Effector CD4-positive, alpha-beta T cell (primary cell): Measurements from ENCODE around the gene GTF2A1.
"Not testable (repeated sequence)": the region's sequence is repeated elsewhere in the genome, so short reads cannot be mapped to it uniquely, and the experiment has no call there.

ENCODE experiments used
- DNase-seq: peaks from one replicate; pipeline ENCODE4 v3.0.0-alpha.2; 2020

GTF2A1 gene

DNA sequence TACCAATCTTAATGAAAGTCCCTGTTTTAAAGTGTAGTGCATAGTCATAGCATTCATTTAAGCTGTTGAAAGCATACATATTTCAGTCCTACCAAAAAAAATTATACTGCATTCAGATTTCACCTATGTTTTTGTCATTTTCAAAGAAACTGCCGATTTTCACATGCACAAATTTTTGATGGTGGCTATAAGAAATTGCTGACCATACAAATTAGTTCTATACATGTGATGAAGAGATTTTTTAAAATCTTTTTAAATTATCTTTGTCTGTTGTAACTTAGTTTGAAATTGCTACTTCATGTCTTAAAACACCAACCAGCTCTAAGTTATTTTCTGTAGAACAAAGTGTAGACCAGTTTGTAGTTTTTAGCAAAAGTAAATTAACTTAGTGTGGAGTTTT is 3.5 kb upstream of the GTF2A1 start:
- no peak for DNase-seq

DNA sequence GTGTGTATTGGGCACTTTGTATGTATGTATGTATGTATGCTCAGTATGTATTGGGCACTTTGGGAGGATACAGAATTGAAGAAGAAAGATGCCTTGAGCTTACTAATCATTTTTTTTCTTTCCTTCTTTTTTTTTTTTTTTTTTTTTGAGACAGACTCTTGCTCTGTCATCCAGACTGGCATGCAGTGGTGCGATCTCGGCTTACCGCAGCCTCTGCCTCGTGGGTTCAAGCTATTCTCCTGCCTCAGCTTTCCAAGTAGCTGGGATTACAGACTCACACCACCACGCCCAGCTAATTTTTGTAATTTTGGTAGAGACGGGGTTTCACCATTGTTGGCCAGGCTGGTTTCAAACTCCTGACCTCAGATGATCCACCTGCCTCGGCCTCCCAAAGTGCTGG is 3.0 kb upstream of the GTF2A1 start:
- DNase-seq: not testable (repeated sequence)

DNA sequence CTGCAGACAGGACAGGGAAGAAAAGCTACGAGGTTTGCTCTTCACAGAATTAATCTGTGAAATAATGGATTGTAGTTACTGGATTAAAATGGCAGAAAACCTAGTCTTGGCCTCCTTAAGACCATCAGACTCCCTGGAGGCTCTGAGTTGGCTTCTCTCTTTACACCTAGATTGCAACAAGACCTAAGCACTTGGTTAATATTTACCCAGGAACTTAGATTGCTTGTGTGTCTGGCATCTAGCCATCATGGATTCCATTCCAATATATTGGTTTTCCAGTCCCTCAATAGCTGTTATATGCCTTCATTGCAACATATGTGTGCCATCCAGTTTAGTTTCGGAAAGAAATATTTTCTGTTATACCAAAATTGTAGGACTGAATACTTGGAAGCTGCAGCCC is 1.9 kb upstream of the GTF2A1 start:
- DNase-seq: no peak

DNA sequence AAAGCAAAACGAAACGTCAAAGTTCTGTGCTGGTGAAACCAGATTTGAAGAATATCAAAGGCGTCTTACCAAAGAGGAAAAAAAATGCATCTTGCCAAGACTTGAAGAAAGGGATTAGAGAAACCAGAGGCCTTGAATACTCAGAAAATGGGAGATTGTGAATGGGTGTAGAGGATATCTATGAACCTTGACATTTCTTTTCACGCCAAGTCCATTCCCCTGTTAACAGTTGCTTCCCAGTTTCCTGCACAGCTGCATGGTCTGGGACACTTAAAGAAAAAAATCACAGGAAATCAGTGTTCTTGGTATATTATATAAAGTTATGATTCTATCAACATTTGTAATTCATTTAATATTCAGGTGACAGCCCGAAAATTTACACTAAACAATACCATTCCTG is 1.4 kb upstream of the GTF2A1 start:
- DNase-seq: no peak

DNA sequence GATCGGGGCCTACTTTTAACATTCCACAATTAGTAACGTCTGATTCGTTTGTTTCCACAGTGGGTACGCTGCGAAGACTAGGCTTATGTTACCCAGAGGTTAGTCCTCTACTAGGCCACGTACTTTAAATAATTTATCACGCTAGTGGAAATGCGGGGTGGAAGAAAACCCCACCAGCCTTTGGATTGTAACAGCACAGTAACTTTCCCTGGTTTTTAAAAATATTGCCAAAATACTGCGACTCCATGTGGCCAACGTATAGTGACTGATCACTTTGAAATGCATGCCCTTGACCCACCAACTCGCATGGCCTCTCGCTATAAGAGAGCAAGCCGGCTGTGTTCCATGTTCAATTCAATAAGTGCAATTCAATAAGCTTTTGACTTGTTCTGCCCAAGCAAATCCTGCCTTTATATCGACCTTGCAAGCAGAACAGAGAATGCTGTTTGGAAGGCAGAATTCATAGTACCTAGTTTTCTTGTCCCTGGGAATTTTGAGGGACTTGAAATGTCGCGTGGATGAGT is 882 bp upstream of the GTF2A1 start:
- no peak for DNase-seq

DNA sequence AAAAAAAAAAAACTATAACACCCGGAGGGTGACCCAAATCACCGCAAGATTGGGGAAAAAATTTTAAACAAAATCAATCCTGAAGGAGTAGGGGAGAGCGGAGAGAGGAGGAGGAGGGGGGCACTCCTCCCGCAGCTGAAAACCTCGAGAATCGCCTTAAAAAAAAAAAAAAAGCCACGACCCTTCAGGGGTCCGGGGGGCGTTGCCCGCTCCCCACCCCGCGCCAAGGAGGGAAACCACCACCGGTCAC is 254 bp downstream of the GTF2A1 start:
- DNase-seq: no peak

DNA sequence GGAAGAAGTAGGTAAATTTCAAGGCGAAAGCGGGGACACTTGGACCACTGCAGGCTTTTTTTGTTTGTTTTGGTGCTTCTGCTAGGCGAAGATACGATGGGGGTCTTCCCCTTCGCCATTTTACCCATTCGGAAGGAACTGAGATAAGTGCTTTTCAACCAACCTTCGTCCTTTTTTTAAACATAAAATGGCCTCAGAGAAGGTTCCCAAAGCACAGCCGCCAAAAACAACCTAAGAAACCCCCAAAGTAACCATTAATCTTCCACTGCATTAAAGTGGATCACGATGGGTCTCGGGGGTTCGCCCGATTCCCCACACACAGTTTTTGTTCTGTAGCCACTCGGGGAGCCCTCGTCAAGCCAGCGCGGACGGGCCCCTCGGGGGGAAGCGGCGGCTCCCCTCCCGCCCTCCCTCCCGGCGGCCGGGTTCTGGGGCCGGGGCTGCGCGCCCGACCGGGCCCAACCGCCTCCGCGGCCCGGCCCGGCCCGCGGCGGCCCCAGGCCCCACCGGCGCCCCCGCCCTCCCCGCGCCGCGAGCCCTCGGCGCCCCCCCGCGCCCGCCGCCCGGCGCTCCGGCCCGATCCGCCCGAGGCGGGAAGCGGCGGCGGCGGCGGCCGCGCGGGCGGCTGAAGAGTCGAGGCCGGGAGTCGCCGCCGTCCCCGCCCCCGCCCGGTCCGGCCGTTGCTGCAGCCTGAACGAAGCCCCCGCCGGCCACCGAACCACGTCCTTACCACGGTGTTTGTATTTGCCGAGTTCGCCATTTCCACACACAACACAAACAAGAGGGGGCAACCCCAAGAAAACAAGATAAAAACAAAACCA is 790 bp downstream of the GTF2A1 start:
- peak; percentile 18 for DNase-seq

DNA sequence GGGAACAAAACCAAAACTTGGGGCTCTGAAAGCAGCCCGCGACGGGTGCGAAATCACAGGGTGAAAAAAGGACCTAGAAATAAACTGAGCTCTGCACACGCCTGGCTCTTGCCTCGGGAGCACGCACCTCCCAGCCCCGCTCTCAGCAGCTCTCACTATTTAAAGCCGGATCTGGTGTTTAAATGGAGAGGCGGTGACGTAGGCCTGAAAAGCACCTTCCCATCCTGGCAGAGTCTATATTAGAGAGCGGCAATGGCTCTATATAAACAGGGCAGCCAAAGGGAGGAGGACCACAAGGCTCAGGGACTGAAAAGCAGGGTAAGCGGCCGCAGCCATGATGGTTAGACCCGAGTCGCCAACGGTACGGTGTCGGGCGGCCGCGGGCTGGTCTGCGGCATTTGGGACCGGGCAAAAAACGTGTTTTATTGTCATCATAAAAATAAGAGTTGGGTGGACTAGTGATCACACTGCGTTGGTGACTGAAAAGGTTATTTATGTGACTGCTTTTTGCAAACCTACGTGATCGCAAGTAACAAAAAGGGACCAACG is 1.5 kb downstream of the GTF2A1 start:
- peak; percentile 85 for DNase-seq

DNA sequence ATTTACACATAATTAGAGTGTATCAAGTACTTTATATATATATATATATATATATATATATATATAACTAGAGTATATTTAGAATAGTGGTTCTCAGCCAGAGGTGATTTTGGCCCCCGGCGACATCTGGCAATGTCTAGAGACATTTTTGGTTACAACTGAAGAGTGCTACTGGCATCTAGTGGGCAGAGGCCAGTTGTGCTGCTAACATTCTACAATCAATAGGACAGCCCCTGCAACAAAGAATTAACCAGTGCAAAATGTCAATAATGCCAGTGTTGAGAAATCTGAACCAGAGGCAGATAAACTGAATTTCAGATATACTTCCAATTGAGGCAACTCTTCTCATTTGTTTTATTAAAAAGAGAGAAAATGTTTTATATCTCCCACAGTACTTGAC is 8.9 kb downstream of the GTF2A1 start:
- peak; percentile 7 for DNase-seq

DNA sequence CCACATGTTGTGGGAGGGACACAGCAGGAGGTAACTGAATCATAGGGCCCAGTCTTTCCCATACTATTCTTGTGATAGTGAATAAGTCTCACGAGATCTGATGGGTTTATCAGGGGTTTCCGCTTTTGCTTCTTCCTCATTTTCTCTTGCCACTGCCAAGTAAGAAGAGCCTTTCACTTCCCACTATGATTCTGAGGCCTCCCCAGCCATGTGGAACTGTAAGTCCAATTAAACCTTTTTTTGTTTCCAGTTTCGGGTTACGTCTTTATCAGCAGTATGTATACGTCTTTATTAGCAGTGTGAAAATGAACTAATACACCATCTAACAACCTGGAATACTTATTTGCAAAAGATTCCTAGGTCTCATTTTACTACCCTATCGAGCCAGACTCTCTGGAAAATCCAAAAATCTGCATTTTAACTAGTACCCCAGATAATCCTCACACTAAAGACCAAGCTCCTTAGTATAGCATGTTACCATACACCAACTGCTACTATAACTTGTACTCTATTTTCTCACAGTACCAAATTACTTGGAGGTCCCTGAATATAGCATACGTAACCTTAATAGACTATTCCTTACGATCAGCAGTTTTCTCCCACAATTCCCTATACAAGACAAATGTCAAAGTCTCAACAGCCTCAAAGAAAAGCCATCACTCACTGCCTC is 11.5 kb downstream of the GTF2A1 start:
- DNase-seq: no peak

DNA sequence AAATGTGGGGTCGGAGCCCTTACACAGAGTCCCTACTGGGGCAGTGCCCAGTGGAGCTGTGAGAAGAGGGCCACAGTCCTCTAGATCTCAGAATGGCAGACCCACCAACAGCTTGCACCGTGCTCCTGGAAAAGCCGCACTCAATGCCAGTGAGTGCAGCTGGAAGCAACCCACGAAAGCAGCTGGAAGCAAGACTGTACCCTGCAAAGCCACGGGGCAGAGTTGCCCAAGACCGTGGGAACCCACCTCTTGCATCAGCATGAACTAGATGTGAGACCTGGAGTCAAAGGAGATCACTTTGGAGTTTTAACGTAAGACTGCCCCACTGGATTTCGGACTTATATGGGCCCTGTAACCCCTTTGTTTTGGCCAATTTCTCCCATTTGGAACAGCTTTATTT is 12.3 kb downstream of the GTF2A1 start:
- no peak for DNase-seq

DNA sequence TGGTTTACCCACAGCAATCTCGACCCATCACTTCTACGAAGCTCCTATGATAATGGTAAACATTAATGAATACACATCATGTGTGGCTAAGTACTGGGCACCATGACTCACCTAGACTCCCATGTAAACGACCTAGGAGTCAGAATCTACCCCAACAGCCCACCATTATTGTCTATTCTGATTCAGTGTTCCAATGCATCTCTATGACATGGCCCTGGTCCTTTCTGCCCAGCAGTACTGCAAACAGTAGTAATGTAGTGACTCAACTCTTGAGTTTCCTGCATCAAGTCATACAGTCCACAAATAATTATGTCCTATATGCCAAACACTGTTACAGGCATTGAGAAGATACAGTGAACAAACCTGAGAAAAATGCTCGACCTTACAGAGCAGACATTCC is 14.6 kb downstream of the GTF2A1 start:
- no peak for DNase-seq

DNA sequence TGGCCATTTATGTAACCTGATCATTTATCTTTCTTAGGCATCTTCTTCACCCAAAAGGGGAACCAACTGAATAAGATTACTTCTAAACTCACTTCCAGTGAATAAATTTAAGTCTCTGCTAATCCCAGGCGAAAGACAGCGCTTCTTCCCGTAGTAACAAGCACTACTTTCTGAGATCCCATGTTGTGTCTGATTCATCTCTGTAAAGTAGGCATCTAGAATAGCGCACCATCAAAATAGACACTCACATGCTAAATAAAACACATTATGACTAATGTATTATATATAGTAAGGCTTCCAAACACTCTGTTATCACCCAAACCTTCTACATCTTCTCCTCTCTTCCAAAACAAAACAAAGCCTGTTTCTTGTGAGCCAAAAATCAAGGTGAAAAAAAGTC is 15.1 kb downstream of the GTF2A1 start:
- no peak for DNase-seq

DNA sequence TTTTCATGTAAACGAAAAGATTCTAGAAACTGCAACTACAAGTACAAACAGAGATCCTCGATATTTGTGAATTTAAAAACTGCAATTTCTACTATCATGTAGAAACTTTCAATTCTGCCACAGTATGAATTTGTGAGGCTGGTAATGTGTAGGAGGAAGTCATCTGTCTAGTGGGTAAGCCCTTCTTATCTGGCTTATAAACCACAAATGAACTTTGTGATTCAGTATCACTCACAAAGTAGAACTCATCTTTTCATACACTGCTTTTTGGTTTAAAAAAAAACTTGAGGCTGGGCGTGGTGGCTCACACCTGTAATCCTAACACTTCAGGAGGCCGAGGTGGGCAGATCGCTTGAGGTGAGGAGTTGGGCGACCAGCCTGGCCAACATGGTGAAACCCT is 20.7 kb downstream of the GTF2A1 start:
- no peak for DNase-seq

DNA sequence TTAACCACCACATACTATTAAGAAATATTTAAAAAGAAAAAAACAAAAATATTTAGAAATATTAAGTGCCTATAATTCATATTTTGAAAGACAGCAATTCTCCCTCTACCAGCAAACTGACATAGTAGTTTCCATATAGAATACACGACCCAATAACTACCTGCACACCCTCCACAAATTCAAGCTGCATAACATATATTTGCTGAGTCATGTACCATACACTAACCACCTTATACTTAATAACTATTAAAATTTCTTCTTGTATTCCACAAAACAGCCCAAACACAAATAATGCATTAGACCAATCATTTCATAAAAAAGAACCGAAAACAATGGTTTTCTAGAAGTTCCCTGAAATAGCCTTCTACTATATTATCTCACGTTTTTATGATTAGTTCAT is 21.7 kb downstream of the GTF2A1 start:
- DNase-seq: no peak

DNA sequence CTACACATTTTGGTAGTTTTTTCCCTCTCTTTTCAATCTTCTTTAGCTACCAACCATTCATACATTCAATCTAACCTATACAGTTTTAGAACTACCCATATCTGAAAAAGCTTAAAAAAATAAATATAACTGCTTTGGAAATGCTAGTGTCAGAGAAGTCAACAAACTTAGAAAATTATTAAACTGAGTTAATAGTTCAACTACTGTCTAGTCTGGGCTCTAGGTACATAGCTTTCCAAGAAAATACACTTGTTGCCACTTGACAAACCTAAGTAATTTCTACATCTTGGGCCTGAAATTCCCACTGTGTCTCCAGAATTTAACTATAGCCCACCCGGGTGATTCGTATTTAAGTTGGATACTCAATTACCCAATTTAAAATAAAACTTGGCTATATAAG is 22.1 kb downstream of the GTF2A1 start:
- no peak for DNase-seq

DNA sequence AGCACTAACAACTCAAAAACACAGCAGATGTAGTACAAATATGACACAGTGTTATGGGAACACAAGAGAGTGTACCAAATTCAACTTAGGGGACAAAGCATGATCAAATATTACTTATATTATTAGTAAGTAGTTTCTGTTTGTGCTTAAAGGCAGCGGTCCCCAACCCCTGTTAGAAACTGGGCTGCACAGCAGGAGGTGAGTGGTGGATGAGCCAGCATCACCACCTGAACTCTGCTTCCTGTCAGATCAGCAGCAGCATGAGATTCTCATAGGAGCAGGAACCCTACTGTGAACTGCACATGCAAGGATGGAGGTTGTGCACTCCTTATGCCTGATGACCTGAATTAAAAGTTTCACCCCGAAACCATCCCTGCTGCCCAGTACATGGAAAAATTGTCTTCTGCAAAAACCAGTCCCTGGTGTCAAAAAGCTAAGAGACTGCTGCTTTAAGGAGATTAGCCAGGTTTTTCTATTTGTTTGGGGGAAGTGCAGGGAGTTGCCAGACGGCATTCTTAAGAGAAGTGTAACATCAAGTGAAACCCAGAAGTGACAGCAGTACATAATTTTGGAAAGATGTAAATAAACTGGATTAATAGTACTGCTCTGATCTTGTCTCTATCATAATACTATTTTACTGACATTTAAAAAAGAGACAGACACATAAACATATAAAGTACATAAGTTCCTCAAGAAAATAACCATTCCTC is 26.7 kb downstream of the GTF2A1 start:
- DNase-seq: no peak

DNA sequence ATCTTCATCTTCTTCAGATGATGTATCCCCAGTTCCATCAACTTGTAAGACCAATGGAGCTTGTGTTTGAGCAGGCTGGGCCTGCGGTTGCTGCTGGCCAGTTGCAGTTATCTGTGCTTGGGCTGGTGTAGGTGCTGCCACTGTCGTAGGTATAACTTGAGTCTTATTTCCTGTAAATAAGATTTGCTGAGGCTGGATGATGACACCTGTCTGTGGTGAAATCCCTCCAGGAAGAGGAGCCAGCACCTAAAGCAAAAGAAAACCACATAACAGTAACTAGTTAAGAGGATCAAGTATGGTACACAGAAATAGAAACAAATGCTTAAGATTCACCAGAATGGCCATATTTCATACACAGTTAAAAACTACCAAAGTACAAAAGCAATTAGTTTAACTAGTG is 28.2 kb downstream of the GTF2A1 start:
- DNase-seq: no peak

DNA sequence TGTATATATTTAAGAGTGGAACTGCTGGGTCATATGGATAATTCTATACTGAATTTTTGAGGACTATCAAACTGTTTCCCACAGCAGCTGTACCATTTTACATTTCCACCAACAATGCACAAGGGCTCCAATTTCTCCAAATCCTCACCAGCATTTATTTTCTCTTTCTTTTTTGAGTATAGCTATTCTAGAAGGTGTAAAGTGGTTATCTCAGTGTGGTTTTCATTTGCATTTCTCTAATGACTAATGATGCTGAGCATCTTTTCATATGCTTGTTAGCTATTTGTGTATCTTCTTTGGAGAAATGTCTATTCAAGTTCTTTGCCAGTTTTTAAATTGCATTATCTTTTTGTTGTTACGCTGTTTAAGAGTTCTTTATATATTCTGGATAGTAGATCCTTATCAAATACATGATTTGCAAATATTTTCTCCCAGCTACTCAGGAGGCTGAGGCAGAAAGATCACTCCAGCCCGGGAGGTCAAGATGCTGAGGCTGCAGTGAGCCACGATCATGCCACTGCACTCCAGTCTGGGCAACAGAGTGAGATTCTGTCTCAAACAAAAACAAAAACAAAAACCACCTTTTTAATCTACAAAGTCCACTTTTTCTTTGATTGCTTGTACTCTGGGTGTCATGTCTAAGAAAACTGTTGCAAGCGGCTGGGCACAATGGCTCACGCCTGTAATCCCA is 32.8 kb downstream of the GTF2A1 start:
- no peak for DNase-seq

DNA sequence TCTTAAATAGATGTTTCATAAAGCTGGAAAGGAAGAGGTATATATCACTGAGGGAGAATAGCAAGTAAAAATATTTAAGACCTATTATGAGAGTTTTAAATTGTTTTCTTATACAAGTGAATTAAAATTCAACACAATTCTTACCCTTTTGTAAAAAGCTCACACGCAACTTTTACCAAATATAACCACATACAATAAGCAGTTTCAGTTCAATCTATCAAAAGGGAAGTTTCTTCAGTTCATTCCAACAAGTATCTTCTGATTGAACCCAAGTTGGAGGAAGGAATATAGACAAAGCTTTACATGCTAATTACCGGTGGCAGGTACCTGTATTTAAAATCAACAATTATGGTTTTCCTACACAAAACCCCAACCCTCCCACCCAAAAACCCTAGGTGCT is 41.1 kb downstream of the GTF2A1 start:
- no peak for DNase-seq

DNA sequence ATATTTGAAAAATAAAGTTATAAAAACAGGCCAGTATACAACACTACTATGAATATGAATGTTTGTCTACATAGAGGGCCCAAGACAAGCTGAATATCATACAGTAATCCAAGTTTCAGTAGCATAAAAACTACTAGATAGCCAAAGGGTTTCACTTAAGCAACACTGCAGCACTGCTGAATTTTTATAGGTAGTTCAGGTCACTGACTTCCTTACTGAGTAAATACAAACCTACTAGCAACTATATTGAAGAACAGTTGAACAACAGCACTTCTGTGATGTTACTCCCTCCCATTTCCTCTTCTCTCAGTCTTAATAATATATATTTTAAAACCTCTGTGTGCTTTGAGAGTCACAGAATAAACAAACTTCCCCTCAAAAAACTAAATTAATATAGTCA is 42.7 kb downstream of the GTF2A1 start:
- DNase-seq: no peak

DNA sequence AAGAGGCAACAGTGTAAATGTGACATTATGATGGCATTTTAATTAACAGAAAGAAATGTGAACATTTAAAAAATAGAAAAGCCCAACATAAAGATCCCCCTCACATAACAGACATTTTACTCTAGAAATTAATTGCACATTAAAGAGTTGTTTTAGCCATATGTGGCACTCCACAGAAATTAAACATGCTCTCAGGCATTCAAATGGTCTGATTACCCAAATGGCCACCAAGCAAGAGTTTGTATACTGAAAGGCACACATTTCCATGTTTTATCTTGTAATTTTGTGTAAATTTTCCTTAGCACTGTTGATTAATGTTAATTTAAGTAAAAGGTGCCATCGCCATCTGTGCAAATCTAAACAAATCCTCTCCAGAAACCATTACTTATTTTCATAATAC is 43.5 kb downstream of the GTF2A1 start:
- DNase-seq: no peak

DNA sequence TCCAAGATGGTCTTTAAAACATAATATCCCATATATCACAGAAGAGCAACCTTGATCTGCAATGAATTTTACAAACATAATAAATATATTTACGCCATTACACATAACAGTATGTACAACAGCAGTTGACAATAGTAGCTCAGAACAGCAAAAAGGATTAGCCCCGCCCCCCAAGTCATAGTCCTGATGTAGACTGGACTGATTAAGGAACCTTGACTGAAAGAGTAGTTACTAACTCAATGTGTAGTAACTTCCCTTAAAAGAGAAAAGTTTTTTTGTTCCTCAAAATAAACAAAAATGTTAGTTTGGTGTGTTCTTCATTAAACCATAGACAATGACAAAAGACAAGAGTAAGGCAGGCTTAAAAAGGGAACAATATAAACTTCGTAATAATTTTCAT is 44.5 kb downstream of the GTF2A1 start:
- no peak for DNase-seq
